Heart left ventricle (tissue), 13 donors: ENCODE results near the gene PARS2.

Experiments used
- CTCF ChIP-seq, 12 donors: fragments of 200-600 bp; sonication (generic) in 4 of 12; IDR thresholded peaks; one replicate each; pipeline versions ENCODE4 v1.5.0 to v1.8.0; 2018 to 2022; ENCODE audit warnings: antibody characterized with exemption in 12 of 12, mild to moderate bottlenecking in 5 of 12
- POLR2A ChIP-seq, 2 donors: fragments of 450-650 bp; IDR thresholded peaks; one replicate each; pipeline ENCODE4 v1.6.1; 2017; ENCODE audit warnings: antibody characterized with exemption in 2 of 2, mild to moderate bottlenecking in 2 of 2, moderate library complexity in 2 of 2
- donor health status: ischemic (EF 13 %, LVEDD 7.1; RV severe dilation, severe dysfunction).
- donor health status: DM: no; HTN: yes; CAD: no.
- donor health status: DM: no; HTN: no; CAD: no.
- donor health status: ischemic (EF 25% LVEDD 6.9; RV normal size, moderate dysfunction).
- donor health status: ischemic (EF 25% LVEDD 5.7; RV mildly dilated, moderate dysfunction).
- donor health status: ischemic (EF 35%, LVEDD 5.7; RV mildly dilated, moderate dysfunction).
- donor health status: nonischemic (EF 11% LVEDD 7.7; RV severe dilation, severe dysfunction).
- donor health status: DM: yes; HTN: yes; CAD: no.
- donor health status: PGD.
- donor health status: ischemic (EF 29% LVEDD 5.4; RV normal size, mild dysfunction).
- donor health status: nonischemic (EF 23%, LVEDD 6.1; RV moderate dilation, normal function).

GRCh38 chr1:54757833-54758232, 6.5 kb downstream of the PARS2 start:
- TF ChIP-seq CTCF (IDR thresholded peaks at IDR 0.05) (no peak), POLR2A (IDR thresholded peaks at IDR 0.05) (no peak)
